PC-3 (cell line): ENCODE data around the gene GRHPR.

Experiments
- CTCF ChIP-seq: fragments of 300-600 bp; sonication (generic); conservative IDR thresholded peaks from 2 replicates; pipeline ENCODE4 v1.5.1; 2017; ENCODE audit warnings: antibody characterized with exemption, low read depth, mild to moderate bottlenecking, low read length
- EZH2 ChIP-seq: fragments of 300-600 bp; sonication (generic); IDR thresholded peaks from one replicate; pipeline ENCODE4 v1.6.1; 2017; ENCODE audit warnings: antibody characterized with exemption, mild to moderate bottlenecking, low read length; ENCODE audit not compliant: unreplicated experiment
- EZH2phosphoT487 ChIP-seq: fragments of 300-600 bp; sonication (generic); IDR thresholded peaks from 2 replicates; pipeline ENCODE4 v1.6.1; 2018; ENCODE audit warnings: mild to moderate bottlenecking, antibody characterized with exemption, low read length, borderline replicate concordance

- TF ChIP-seq CTCF (no peak), EZH2 (no peak), EZH2phosphoT487 (no peak)
These were observed 19.4 kb downstream of the GRHPR start for GRCh38 chr9:37441776-37442370.
